Tibial artery (tissue), 4 donors: ENCODE measurements around the gene KRT26.
A peak's percentile ranks its signal among the peaks of the same experiment; 100 is the strongest.

ENCODE experiments used
- DNase-seq, 2 donors: peaks; one replicate each; pipeline ENCODE4 v3.0.0-alpha.2; 2019
- H3K27ac ChIP-seq, 2 donors: fragments of 200-600 bp; sonication (generic) in 1 of 2; 1 replicate in 1 of 2; 2 replicates in 1 of 2; pipeline ENCODE4 v1.5.1; 2018 to 2019; ENCODE audit warnings: mild to moderate bottlenecking in 1 of 2
- H3K27me3 ChIP-seq, 2 donors: fragments of 200-600 bp; sonication (generic) in 1 of 2; one replicate each; pipeline versions ENCODE4 v1.5.1 to v1.6.0; 2016 to 2019
- H3K36me3 ChIP-seq, 3 donors: fragments of 200-600 bp; sonication (generic) in 2 of 3; one replicate each; pipeline ENCODE4 v1.5.1; 2016 to 2019; ENCODE audit warnings: mild to moderate bottlenecking in 2 of 3
- H3K4me1 ChIP-seq, 4 donors: fragments of 200-600 bp; sonication (generic) in 2 of 4; 1 replicate in 3 of 4; 2 replicates in 1 of 4; pipeline ENCODE4 v1.5.1; 2016 to 2019
- H3K4me3 ChIP-seq, 2 donors: fragments of 200-600 bp; sonication (generic) in 1 of 2; 1 replicate in 1 of 2; 2 replicates in 1 of 2; pipeline ENCODE4 v1.5.1; 2018 to 2019; ENCODE audit warnings: mild to moderate bottlenecking in 2 of 2
- H3K9me3 ChIP-seq, 3 donors: fragments of 200-600 bp; sonication (generic) in 1 of 3; one replicate each; pipeline ENCODE4 v1.5.1; 2016 to 2019
- CTCF ChIP-seq, 2 experiments: fragments of 200-600 bp in 1 of 2; fragments of 450-650 bp in 1 of 2; IDR thresholded peaks; one replicate each; pipeline ENCODE4 v1.5.1; 2017 to 2019; ENCODE audit warnings: antibody characterized with exemption in 2 of 2, mild to moderate bottlenecking in 1 of 2, moderate library complexity in 1 of 2
- intact Hi-C: fragments of 100-400 bp; cut with DNase I; formaldehyde crosslinking; loops from one replicate; pipeline ENCODE4 v1.15.0; 2023; ENCODE audit warnings: low total_unique reads

KRT26 gene

GRCh38 chr17:40812639-40813038 lies 40.6 kb upstream of the KRT26 start:
- Histone ChIP-seq H3K36me3 (peaks cover 0 to 11% (median 9%) of the 10 kb centered on the region in 3 donors), H3K27ac (no peak overlapping the region), H3K4me3 (no peak overlapping the region), H3K9me3 (no peaks in the 10 kb centered on the region), H3K27me3 (peaks cover 0 to 9% of the 10 kb centered on the region in 2 donors), H3K4me1 (peaks cover 0 to 7% (median 1%) of the 10 kb centered on the region in 4 donors)
- DNase-seq = no peak
- no peak for TF ChIP-seq CTCF (IDR thresholded peaks at IDR 0.05)
- intact Hi-C loops = no loop called here

- H3K27ac ChIP-seq = no peak overlapping the region
- H3K4me1 ChIP-seq = peaks cover 0 to 7% (median 0%) of the 10 kb centered on the region in 4 donors
- no peak for TF ChIP-seq CTCF (IDR thresholded peaks at IDR 0.05)
- no peaks in the 10 kb centered on the region for H3K36me3 ChIP-seq
- DNase-seq = no peak
- H3K9me3 ChIP-seq = no peaks in the 10 kb centered on the region
- intact Hi-C loops = no loop called here
- H3K4me3 ChIP-seq = no peak overlapping the region
- peaks cover 0 to 21% of the 10 kb centered on the region in 2 donors for H3K27me3 ChIP-seq
Measured at GRCh38 chr17:40810494-40810893, 38.5 kb upstream of the KRT26 start.

GRCh38 chr17:40809721-40810421 lies 37.9 kb upstream of the KRT26 start:
- peaks cover 0 to 25% of the 10 kb centered on the region in 2 donors for H3K27me3 ChIP-seq
- no peak for TF ChIP-seq CTCF (IDR thresholded peaks at IDR 0.05)
- intact Hi-C loops = loop anchor here (5.0 to 10.0 kb wide), 2 partner anchors 95 to 857 kb away; no protein-coding TSS in a partner anchor
- peaks cover 0 to 7% (median 0%) of the 10 kb centered on the region in 4 donors for H3K4me1 ChIP-seq
- H3K27ac ChIP-seq = no peak overlapping the region
- no peak for DNase-seq
- H3K9me3 ChIP-seq = no peaks in the 10 kb centered on the region
- no peaks in the 10 kb centered on the region for H3K36me3 ChIP-seq
- H3K4me3 ChIP-seq = no peak overlapping the region

GRCh38 chr17:40806131-40806530 lies 34.1 kb upstream of the KRT26 start:
- Histone ChIP-seq H3K4me1 (peaks cover 0 to 7% (median 0%) of the 10 kb centered on the region in 4 donors), H3K4me3 (no peak overlapping the region), H3K36me3 (no peaks in the 10 kb centered on the region), H3K27me3 (peaks cover 0 to 24% of the 10 kb centered on the region in 2 donors), H3K9me3 (no peaks in the 10 kb centered on the region), H3K27ac (no peak overlapping the region)
- no peak for TF ChIP-seq CTCF (IDR thresholded peaks at IDR 0.05)
- DNase-seq = no peak
- intact Hi-C loops = loop anchor here (5.0 to 10.0 kb wide), 2 partner anchors 99 to 861 kb away; no protein-coding TSS in a partner anchor

GRCh38 chr17:40803617-40804082 lies 31.6 kb upstream of the KRT26 start:
- intact Hi-C loops = loop anchor here (10.0 kb wide), 1 partner anchor 101 kb away; no protein-coding TSS in a partner anchor
- no peaks in the 10 kb centered on the region for H3K9me3 ChIP-seq
- H3K4me3 ChIP-seq = no peak overlapping the region
- H3K4me1 ChIP-seq = no peaks in the 10 kb centered on the region
- peak; percentile 74 to 77 for TF ChIP-seq CTCF (IDR thresholded peaks at IDR 0.05)
- no peaks in the 10 kb centered on the region for H3K36me3 ChIP-seq
- DNase-seq = peak; percentile 76 to 80
- peaks cover 0 to 41% of the 10 kb centered on the region in 2 donors for H3K27me3 ChIP-seq
- H3K27ac ChIP-seq = no peak overlapping the region
